WTC11 (cell line): ENCODE results near the gene TBCEL.
"Not testable (repeated sequence)": the region's sequence is repeated elsewhere in the genome, so short reads cannot be mapped to it uniquely, and the experiment has no call there.

Source experiments
- CREM ChIP-seq: sonication (generic); formaldehyde crosslinking; IDR thresholded peaks from 2 replicates; pipeline ENCODE4 v1.8.1; 2022; ENCODE audit warnings: mild to moderate bottlenecking, missing genetic modification reagents, moderate library complexity
- ESRRA ChIP-seq: sonication (generic); formaldehyde crosslinking; IDR thresholded peaks from 2 replicates; pipeline ENCODE4 v1.8.1; 2022; ENCODE audit warnings: mild to moderate bottlenecking, missing genetic modification reagents, borderline replicate concordance
- JUN ChIP-seq: sonication (generic); formaldehyde crosslinking; IDR thresholded peaks from 2 replicates; pipeline ENCODE4 v1.8.0; 2023; ENCODE audit warnings: mild to moderate bottlenecking, missing genetic modification reagents
- USF2 ChIP-seq: sonication (generic); formaldehyde crosslinking; IDR thresholded peaks from 2 replicates; pipeline ENCODE4 v1.8.1; 2023; ENCODE audit warnings: mild to moderate bottlenecking, missing genetic modification reagents, moderate library complexity
- ZNF263 ChIP-seq: sonication (generic); formaldehyde crosslinking; IDR thresholded peaks from 2 replicates; pipeline ENCODE4 v1.8.1; 2022; ENCODE audit warnings: low read depth, mild to moderate bottlenecking, moderate library complexity, missing genetic modification reagents
- TF ChIP-seq, protein P1 (sequence below): fragments of 200-600 bp; IDR thresholded peaks from 2 replicates; pipeline ENCODE4 v1.8.0; 2022; ENCODE audit warnings: antibody characterized with exemption
- TF ChIP-seq, protein P2 (sequence below): sonication (generic); formaldehyde crosslinking; IDR thresholded peaks from 2 replicates; pipeline ENCODE4 v1.8.1; 2022; ENCODE audit warnings: low read depth, mild to moderate bottlenecking, moderate library complexity, missing genetic modification reagents, borderline replicate concordance

GRCh38 chr11:121021718-121022117 is 2.2 kb upstream of the TBCEL start:
- not testable (repeated sequence) for TF ChIP-seq ESRRA; ZNF263 (CRISPR knock-in tag); CREM (CRISPR knock-in tag); USF2; JUN
- TF ChIP-seq, protein P1, sequence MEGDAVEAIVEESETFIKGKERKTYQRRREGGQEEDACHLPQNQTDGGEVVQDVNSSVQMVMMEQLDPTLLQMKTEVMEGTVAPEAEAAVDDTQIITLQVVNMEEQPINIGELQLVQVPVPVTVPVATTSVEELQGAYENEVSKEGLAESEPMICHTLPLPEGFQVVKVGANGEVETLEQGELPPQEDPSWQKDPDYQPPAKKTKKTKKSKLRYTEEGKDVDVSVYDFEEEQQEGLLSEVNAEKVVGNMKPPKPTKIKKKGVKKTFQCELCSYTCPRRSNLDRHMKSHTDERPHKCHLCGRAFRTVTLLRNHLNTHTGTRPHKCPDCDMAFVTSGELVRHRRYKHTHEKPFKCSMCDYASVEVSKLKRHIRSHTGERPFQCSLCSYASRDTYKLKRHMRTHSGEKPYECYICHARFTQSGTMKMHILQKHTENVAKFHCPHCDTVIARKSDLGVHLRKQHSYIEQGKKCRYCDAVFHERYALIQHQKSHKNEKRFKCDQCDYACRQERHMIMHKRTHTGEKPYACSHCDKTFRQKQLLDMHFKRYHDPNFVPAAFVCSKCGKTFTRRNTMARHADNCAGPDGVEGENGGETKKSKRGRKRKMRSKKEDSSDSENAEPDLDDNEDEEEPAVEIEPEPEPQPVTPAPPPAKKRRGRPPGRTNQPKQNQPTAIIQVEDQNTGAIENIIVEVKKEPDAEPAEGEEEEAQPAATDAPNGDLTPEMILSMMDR = not testable (repeated sequence)
- TF ChIP-seq, protein P2, sequence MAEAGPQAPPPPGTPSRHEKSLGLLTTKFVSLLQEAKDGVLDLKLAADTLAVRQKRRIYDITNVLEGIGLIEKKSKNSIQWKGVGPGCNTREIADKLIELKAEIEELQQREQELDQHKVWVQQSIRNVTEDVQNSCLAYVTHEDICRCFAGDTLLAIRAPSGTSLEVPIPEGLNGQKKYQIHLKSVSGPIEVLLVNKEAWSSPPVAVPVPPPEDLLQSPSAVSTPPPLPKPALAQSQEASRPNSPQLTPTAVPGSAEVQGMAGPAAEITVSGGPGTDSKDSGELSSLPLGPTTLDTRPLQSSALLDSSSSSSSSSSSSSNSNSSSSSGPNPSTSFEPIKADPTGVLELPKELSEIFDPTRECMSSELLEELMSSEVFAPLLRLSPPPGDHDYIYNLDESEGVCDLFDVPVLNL (CRISPR knock-in tag) = not testable (repeated sequence)
